Choroid plexus epithelial cell (primary cell): ENCODE measurements around the gene MYH10.

Source experiments
- DNase-seq: peaks from one replicate; pipeline ENCODE4 v3.0.0-alpha.2; 2010; ENCODE audit warnings: low read depth
- H3K4me3 ChIP-seq: 2 replicates; pipeline ENCODE4 v1.5.1; 2011; ENCODE audit warnings: low read depth, mild to moderate bottlenecking, control low read depth, low read length, moderate library complexity
- TF ChIP-seq, protein P1 (sequence below): conservative IDR thresholded peaks from 2 replicates; pipeline ENCODE4 v1.5.1; 2011; ENCODE audit warnings: low read depth, mild to moderate bottlenecking, control low read depth, inconsistent platforms, low read length, moderate library complexity

MYH10 gene

DNA sequence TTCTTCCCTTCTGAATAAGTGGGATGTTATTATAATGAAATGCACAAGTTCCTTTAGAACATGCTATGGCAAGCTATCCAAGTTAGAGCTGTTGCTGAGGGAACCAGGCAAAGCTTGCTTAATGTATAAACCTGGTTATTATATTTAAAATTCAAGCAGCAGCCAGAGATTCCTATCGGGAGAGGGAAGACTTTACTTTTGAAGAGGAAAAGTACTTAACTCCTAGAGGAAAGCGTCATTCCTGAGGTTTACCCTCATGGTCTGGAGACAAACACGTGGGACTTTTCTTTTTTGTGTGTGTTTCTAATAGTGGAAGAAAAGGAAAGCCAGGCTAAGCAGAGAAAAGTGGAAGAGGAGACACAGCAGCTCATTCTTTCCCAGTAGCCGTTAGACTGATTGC lies 39.9 kb upstream of the MYH10 start:
- H3K4me3 ChIP-seq = no peak overlapping the region
- no peak for DNase-seq
- TF ChIP-seq, protein P1, sequence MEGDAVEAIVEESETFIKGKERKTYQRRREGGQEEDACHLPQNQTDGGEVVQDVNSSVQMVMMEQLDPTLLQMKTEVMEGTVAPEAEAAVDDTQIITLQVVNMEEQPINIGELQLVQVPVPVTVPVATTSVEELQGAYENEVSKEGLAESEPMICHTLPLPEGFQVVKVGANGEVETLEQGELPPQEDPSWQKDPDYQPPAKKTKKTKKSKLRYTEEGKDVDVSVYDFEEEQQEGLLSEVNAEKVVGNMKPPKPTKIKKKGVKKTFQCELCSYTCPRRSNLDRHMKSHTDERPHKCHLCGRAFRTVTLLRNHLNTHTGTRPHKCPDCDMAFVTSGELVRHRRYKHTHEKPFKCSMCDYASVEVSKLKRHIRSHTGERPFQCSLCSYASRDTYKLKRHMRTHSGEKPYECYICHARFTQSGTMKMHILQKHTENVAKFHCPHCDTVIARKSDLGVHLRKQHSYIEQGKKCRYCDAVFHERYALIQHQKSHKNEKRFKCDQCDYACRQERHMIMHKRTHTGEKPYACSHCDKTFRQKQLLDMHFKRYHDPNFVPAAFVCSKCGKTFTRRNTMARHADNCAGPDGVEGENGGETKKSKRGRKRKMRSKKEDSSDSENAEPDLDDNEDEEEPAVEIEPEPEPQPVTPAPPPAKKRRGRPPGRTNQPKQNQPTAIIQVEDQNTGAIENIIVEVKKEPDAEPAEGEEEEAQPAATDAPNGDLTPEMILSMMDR = no peak

DNA sequence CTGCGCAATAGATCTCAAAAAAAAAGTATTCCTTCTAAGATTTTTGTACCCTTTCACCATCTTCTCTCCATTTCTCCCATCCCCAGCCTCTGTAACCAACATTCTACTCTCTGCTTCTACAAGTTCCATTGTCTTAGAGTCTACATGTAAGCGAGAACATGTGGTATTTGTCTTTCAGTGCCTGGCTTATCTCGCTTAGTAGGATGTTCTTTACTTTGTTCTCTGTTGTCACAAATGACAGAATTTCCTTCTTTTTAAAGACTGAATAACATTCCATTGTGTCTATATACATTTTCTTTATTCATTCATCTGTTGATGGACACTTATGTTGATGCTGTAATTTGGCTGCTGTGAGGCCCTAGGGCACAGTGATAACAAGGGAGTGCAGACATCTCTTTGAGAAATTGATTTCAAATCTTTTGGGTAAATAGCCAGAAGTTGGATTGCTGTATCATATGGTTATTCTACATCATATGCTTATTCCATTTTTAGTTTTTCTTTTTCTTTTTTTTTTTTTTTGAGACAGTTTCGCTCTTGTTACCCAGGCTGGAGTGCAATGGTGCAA lies 37.7 kb upstream of the MYH10 start:
- H3K4me3 ChIP-seq = no peak overlapping the region
- TF ChIP-seq, protein P1 = no peak
- no peak for DNase-seq

DNA sequence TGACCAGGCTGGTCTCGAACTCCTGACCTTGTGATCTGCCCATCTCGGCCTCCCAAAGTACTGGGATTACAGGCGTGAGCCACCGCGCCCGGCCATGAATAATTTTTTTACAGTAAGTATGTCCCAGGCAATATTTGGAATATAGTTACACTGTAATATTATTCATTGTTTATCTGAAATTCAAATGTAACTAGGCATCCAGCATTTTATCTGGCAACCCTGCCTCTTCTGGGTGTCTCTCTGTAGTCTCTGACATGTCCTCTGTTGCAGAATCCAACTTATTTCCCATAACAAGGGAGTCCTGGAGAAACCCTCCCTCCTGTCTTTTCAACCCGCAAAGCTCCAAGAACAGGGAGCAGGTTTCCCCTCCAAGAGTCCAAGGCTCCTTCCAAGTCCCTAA lies 36.9 kb upstream of the MYH10 start:
- DNase-seq = no peak
- H3K4me3 ChIP-seq = no peak overlapping the region
- TF ChIP-seq, protein P1 = no peak

DNA sequence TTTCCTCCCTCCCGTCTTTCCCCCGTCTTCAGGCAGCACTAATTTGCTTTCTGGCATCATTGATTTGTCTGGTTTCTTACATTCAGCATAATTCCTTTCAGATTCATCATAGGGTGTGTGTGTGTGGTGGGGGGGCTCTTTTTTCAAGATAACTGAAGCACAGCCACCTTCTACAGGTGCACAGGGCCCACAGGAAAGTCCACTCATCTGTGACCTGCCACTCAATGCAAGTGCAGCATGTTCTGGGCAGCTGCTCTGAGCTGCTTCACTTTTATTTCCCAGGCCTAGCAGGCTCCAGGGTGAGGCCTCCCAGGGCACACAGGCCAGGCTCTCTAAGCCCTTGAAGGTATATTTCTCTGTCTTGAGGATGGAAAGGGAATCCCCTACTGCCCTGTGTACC lies 35.2 kb upstream of the MYH10 start:
- no peak for DNase-seq
- TF ChIP-seq, protein P1 = no peak
- H3K4me3 ChIP-seq = no peak overlapping the region

DNA sequence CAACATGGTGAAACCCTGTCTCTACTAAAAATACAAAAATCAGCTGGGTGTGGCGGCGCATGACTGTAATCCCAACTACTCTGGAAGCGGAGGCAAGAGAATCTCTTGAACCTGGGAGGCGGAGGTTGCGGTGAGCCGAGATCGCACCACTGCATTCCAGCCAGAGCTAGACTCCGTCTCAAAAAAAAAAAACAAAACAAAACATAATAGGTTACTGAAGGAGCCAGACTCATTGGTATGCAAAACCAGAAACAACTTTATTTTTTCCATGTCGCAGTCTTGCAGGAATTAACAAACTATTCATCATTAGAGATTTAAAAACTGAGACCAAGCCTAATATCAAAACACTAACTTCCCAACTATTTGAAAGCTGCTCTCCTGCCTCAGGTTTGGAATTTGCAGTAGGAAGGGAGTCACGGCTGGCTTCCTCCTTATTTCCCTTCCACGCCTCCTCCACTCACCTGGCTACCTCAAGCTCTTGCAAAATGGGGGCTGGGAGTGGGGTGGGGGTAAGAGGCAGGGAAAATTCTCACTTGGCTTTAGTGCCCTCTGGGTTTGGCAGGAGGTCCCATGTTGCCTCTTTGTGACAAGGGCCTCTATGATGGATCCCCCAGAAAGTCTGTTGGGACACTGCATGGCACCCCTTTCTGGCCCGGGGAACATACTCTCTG lies 34.1 kb upstream of the MYH10 start:
- H3K4me3 ChIP-seq = no peak overlapping the region
- no peak for DNase-seq
- TF ChIP-seq, protein P1 = no peak

DNA sequence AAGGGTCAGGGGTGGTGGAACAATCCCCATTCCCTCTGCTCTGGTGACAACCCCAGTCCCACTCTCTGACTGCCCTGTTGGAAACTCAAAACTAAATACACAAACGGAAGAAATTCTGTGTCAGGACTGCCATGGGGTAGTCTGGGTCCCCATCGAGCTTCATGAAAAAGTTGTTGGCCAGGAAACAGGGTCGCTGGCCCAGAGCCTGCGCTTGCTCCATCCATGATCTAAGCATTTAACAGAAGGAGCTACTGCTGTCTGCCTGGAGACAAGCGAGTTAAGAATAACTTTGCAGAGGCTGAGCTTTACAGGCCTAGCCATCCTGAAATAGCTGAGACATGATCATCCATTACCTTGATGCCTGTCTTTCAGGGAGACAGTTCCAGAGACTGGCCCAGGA lies 32.4 kb upstream of the MYH10 start:
- no peak overlapping the region for H3K4me3 ChIP-seq
- TF ChIP-seq, protein P1 = no peak
- no peak for DNase-seq
